OCI-LY7 (cell line): Measurements from ENCODE around the gene TBC1D21.

ENCODE experiments used
- CTCF ChIP-seq: fragments of 200-600 bp; sonication (generic); conservative IDR thresholded peaks from 2 replicates; pipeline ENCODE4 v1.5.1; 2014; ENCODE audit warnings: mild to moderate bottlenecking, antibody characterized with exemption, low read length, moderate library complexity, mixed read lengths
- EZH2phosphoT487 ChIP-seq: fragments of 200-600 bp; sonication (generic); IDR thresholded peaks from 2 replicates; pipeline ENCODE4 v1.6.1; 2018; ENCODE audit warnings: low read depth, borderline replicate concordance, mild to moderate bottlenecking, mixed run types, antibody characterized with exemption, low read length, moderate library complexity, mixed read lengths

GRCh38 chr15:73885954-73886700 lies 12.8 kb downstream of the TBC1D21 start:
- no peak for TF ChIP-seq CTCF
- TF ChIP-seq EZH2phosphoT487, result no peak
